Large intestine (tissue), 3 donors: ENCODE measurements around the gene KRTAP4-6. TPM values are rescaled to one million over a fixed set of nuclear protein-coding genes. Genes with fewer than 3 reads are reported as not detected.
A peak's percentile ranks its signal among the peaks of the same experiment; 100 is the strongest.
"Not testable (repeated sequence)": the region's sequence is repeated elsewhere in the genome, so short reads cannot be mapped to it uniquely, and the experiment has no call there.

Experiments
- DNase-seq, 2 donors: peaks; one replicate each; pipeline versions ENCODE4 v3.0.0 to v3.0.0-alpha.2; 2013
- H3K27ac ChIP-seq: one replicate; pipeline ENCODE4 v1.5.1; 2013; ENCODE audit warnings: low read length
- H3K27me3 ChIP-seq: 2 replicates; pipeline ENCODE4 v1.6.1; 2013; ENCODE audit warnings: low read length; ENCODE audit not compliant: control insufficient read depth, insufficient read depth
- H3K36me3 ChIP-seq: 2 replicates; pipeline ENCODE4 v1.6.1; 2013; ENCODE audit warnings: low read length; ENCODE audit not compliant: control insufficient read depth, insufficient read depth
- H3K4me1 ChIP-seq: one replicate; pipeline ENCODE4 v1.6.1; 2013; ENCODE audit warnings: low read length; ENCODE audit not compliant: control insufficient read depth, insufficient read depth
- H3K4me3 ChIP-seq: one replicate; pipeline ENCODE4 v1.5.1; 2013; ENCODE audit warnings: low read length
- H3K9me3 ChIP-seq: one replicate; pipeline ENCODE4 v1.6.1; 2013; ENCODE audit warnings: mild to moderate bottlenecking, low read depth, low read length, moderate library complexity; ENCODE audit not compliant: control insufficient read depth
- WGBS: methylation state at CpG from one replicate; pipeline ENCODE4 v1.1.5; 2013; ENCODE audit warnings: low lambda C conversion rate; ENCODE audit not compliant: insufficient coverage; 5-methylcytosine and 5-hydroxymethylcytosine counted together
- polyA plus RNA-seq: library from polyadenylated mRNA; unstranded; fragments of 120-200 nt; gene quantifications from one replicate; pipeline ENCODE4 v1.2.1, GENCODE V29; 2013

The KRTAP4-6 gene
- polyA plus RNA-seq, 1 donor: not detected

- Histone ChIP-seq H3K4me3 (no peak overlapping the region), H3K27ac (no peak overlapping the region), H3K36me3 (no peaks in the 10 kb centered on the region), H3K4me1 (no peaks in the 10 kb centered on the region), H3K9me3 (no peaks in the 10 kb centered on the region), H3K27me3 (peaks cover 31% of the 10 kb centered on the region)
- WGBS: no CpG with 5 or more reads among the region's 2 CpGs
- DNase-seq: no peak
Measured at GRCh38 chr17:41171886-41172285, 31.5 kb upstream of the KRTAP4-6 start.

- WGBS: no CpG with 5 or more reads among the region's 1 CpG
Measured at GRCh38 chr17:41168121-41168520, 27.8 kb upstream of the KRTAP4-6 start, which contains the start of gene KRTAP4-3. Gene KRTAP4-3, minus strand, starts transcription at chr17:41168221. Its CDS starts 49 bp downstream, at chr17:41168172.

GRCh38 chr17:41167561-41167960, 27.2 kb upstream of the KRTAP4-6 start:
- Histone ChIP-seq H3K4me3 (no peak overlapping the region), H3K27ac (no peak overlapping the region), H3K27me3 (peaks cover 8% of the 10 kb centered on the region), H3K36me3 (no peaks in the 10 kb centered on the region), H3K4me1 (no peaks in the 10 kb centered on the region), H3K9me3 (no peaks in the 10 kb centered on the region)
- DNase-seq: no peak
- no CpG with 5 or more reads among the region's 7 CpGs for WGBS

More at GRCh38 chr17:41168121-41168520, 27.8 kb upstream of the KRTAP4-6 start, which contains the start of gene KRTAP4-3:
- peaks cover 10% of the 10 kb centered on the region for H3K27me3 ChIP-seq
- DNase-seq: no peak
- no peaks in the 10 kb centered on the region for H3K9me3 ChIP-seq
- no peak within 1 kb of the TSS for H3K27ac ChIP-seq
- H3K4me1 ChIP-seq: no peaks in the 10 kb centered on the region
- H3K4me3 ChIP-seq: no peak within 1 kb of the TSS
- no peaks in the 10 kb centered on the region for H3K36me3 ChIP-seq

GRCh38 chr17:41163828-41164227, 23.5 kb upstream of the KRTAP4-6 start:
- 75% methylated on average over 2 of the region's 7 CpGs for WGBS
- H3K36me3 ChIP-seq: no peaks in the 10 kb centered on the region
- H3K9me3 ChIP-seq: no peaks in the 10 kb centered on the region
- H3K4me3 ChIP-seq: no peak overlapping the region
- H3K4me1 ChIP-seq: no peaks in the 10 kb centered on the region
- H3K27me3 ChIP-seq: peaks cover 16% of the 10 kb centered on the region
- H3K27ac ChIP-seq: no peak overlapping the region
- DNase-seq: no peak

GRCh38 chr17:41160648-41161047, 20.3 kb upstream of the KRTAP4-6 start, which contains the start of gene KRTAP4-4:
Gene KRTAP4-4, minus strand, starts transcription at chr17:41160748. Its CDS starts 57 bp downstream, at chr17:41160691.
- no peak for DNase-seq
- no peaks in the 10 kb centered on the region for H3K9me3 ChIP-seq
- no peaks in the 10 kb centered on the region for H3K4me1 ChIP-seq
- H3K4me3 ChIP-seq: no peak within 1 kb of the TSS
- H3K36me3 ChIP-seq: no peaks in the 10 kb centered on the region
- peaks cover 10% of the 10 kb centered on the region for H3K27me3 ChIP-seq
- H3K27ac ChIP-seq: no peak within 1 kb of the TSS
- WGBS: no CpG with 5 or more reads among the region's 1 CpG

- no CpG with 5 or more reads among the region's 3 CpGs for WGBS
Measured at GRCh38 chr17:41160190-41160589, 19.8 kb upstream of the KRTAP4-6 start.

GRCh38 chr17:41153856-41154255, 13.5 kb upstream of the KRTAP4-6 start:
- no peaks in the 10 kb centered on the region for H3K9me3 ChIP-seq
- WGBS: no CpG with 5 or more reads among the region's 2 CpGs
- no peaks in the 10 kb centered on the region for H3K36me3 ChIP-seq
- no peak overlapping the region for H3K27ac ChIP-seq
- H3K4me3 ChIP-seq: no peak overlapping the region
- H3K4me1 ChIP-seq: no peaks in the 10 kb centered on the region
- peak in 1 of 2 donors; percentile 41 for DNase-seq
- no peaks in the 10 kb centered on the region for H3K27me3 ChIP-seq

More at GRCh38 chr17:41160190-41160589, 19.8 kb upstream of the KRTAP4-6 start:
- not testable (repeated sequence) for H3K4me3 ChIP-seq, H3K27ac ChIP-seq, H3K4me1 ChIP-seq, H3K9me3 ChIP-seq, DNase-seq, H3K36me3 ChIP-seq, H3K27me3 ChIP-seq

- H3K36me3 ChIP-seq: no peaks in the 10 kb centered on the region
- 88% methylated on average over 2 of the region's 2 CpGs for WGBS
- H3K4me3 ChIP-seq: no peak overlapping the region
- H3K4me1 ChIP-seq: no peaks in the 10 kb centered on the region
- peaks cover 2% of the 10 kb centered on the region for H3K27me3 ChIP-seq
- no peak for DNase-seq
- H3K9me3 ChIP-seq: no peaks in the 10 kb centered on the region
- H3K27ac ChIP-seq: no peak overlapping the region
Measured at GRCh38 chr17:41151525-41151924, 11.2 kb upstream of the KRTAP4-6 start.

- 90% methylated on average over 2 of the region's 4 CpGs for WGBS
- Histone ChIP-seq H3K4me1 (no peaks in the 10 kb centered on the region), H3K9me3 (no peaks in the 10 kb centered on the region), H3K4me3 (no peak overlapping the region), H3K27me3 (peaks cover 3% of the 10 kb centered on the region), H3K36me3 (no peaks in the 10 kb centered on the region), H3K27ac (no peak overlapping the region)
- no peak for DNase-seq
Measured at GRCh38 chr17:41150026-41150425, 9.7 kb upstream of the KRTAP4-6 start.

- H3K4me3 ChIP-seq: no peak within 1 kb of the TSS
- no peaks in the 10 kb centered on the region for H3K36me3 ChIP-seq
- no peak for DNase-seq
- peaks cover 3% of the 10 kb centered on the region for H3K9me3 ChIP-seq
- no CpG with 5 or more reads among the region's 2 CpGs for WGBS
- no peak within 1 kb of the TSS for H3K27ac ChIP-seq
- H3K4me1 ChIP-seq: no peaks in the 10 kb centered on the region
- peaks cover 3% of the 10 kb centered on the region for H3K27me3 ChIP-seq
Measured at GRCh38 chr17:41149652-41149985, 9.3 kb upstream of the KRTAP4-6 start, which contains the start of gene KRTAP4-5. Gene KRTAP4-5, minus strand, starts transcription at chr17:41149825. Its CDS starts 58 bp downstream, at chr17:41149767.

GRCh38 chr17:41148971-41149651, 8.8 kb upstream of the KRTAP4-6 start:
- not testable (repeated sequence) for H3K4me1 ChIP-seq, H3K9me3 ChIP-seq, H3K27ac ChIP-seq, H3K4me3 ChIP-seq, H3K27me3 ChIP-seq, DNase-seq, H3K36me3 ChIP-seq
- WGBS: no CpG with 5 or more reads among the region's 10 CpGs
